Spinal cord (tissue), 10 donors: ENCODE results near the gene CLK4. TPM values are rescaled to one million over a fixed set of nuclear protein-coding genes. Genes with fewer than 3 reads are reported as not detected.

Experiments used
- DNase-seq, 6 donors: peaks; one replicate each; pipeline versions ENCODE4 v3.0.0 to v3.0.0-alpha.2; 2013 to 2015; ENCODE audit warnings: low spot score in 6 of 6, low read depth in 4 of 6
- H3K27ac ChIP-seq: one replicate; pipeline ENCODE4 v1.5.1; 2013; ENCODE audit warnings: low read depth, low read length, control low read depth
- H3K27me3 ChIP-seq: one replicate; pipeline ENCODE4 v1.6.1; 2013; ENCODE audit warnings: low read length; ENCODE audit not compliant: control insufficient read depth, insufficient read depth
- H3K36me3 ChIP-seq: one replicate; pipeline ENCODE4 v1.6.1; 2013; ENCODE audit warnings: low read length; ENCODE audit not compliant: control insufficient read depth, insufficient read depth
- H3K4me1 ChIP-seq: one replicate; pipeline ENCODE4 v1.6.1; 2013; ENCODE audit warnings: low read length; ENCODE audit not compliant: control insufficient read depth, insufficient read depth
- H3K4me3 ChIP-seq: one replicate; pipeline ENCODE4 v1.5.1; 2013; ENCODE audit warnings: low read depth, low read length, control low read depth
- H3K9me3 ChIP-seq: one replicate; pipeline ENCODE4 v1.6.1; 2013; ENCODE audit warnings: low read length; ENCODE audit not compliant: control insufficient read depth, insufficient read depth
- WGBS: methylation state at CpG from one replicate; pipeline ENCODE4 v1.1.5; 2013; ENCODE audit warnings: missing lambda C conversion rate; ENCODE audit not compliant: insufficient coverage; 5-methylcytosine and 5-hydroxymethylcytosine counted together
- polyA plus RNA-seq, 2 donors: library from polyadenylated mRNA; unstranded; fragments of 120-200 nt; gene quantifications; one replicate each; pipeline ENCODE4 v1.2.1, GENCODE V29; 2013; ENCODE audit not compliant: insufficient read length in 2 of 2
- total RNA-seq, 2 donors: library from RNA; depleted of rRNA in 1 of 2; stranded (reverse); fragments of 120-200 nt in 1 of 2; fragments of >200 nt in 1 of 2; gene quantifications; one replicate each; pipeline versions ENCODE4 v1.2.3 to v1.2.4, GENCODE V29; 2013 to 2014
- donor health status: healthy.

CLK4 gene
- total and polyA plus RNA-seq, 4 donors: 47.9 to 64.6 (median 55.2) TPM

DNA sequence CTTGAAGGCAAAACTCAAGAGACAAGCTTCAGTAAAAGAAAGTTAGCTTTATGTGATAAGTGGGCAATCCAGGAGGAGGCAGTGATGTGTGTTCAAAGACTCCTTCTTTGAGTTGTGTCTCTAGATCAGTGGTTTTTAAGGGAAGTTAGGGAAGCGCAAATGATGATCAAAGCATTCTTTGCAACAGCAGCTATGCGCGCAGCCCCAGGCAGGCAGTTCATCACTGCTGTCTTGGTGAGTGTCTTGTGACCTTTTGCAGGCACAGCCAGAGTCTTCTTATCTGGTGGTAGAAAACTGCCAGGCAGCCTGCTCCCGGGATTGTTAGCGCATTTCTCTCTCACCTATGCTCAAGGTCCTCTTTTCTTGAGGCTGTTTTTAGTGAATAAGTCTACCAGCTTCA lies 40.3 kb upstream of the CLK4 start:
- no peaks in the 10 kb centered on the region for H3K9me3 ChIP-seq
- H3K27ac ChIP-seq: no peak overlapping the region
- DNase-seq: peak in 1 of 6 donors; percentile 34
- H3K36me3 ChIP-seq: no peaks in the 10 kb centered on the region
- 25% methylated on average over 3 of the region's 5 CpGs for WGBS
- no peaks in the 10 kb centered on the region for H3K4me1 ChIP-seq
- H3K27me3 ChIP-seq: no peaks in the 10 kb centered on the region
- no peak overlapping the region for H3K4me3 ChIP-seq

DNA sequence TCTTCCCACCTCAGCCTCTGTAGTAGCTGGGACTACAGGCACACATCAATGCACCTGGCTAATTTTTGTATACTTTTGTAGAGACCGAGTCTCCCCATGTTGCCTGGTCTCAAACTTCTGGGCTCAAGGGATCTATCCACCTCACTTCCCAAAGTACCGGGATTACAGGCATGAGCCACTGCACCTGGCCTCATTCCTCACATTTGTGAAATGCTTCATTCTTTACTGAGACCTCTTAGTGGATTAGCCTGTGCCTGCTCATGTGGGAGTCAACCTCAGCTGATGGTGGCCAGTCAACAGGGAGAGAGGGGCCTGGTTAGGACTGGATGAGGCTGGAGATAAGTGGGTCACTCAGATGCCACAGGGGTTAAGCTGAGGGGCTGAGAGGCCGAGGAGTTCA lies 37.3 kb upstream of the CLK4 start:
- no peaks in the 10 kb centered on the region for H3K9me3 ChIP-seq
- no peaks in the 10 kb centered on the region for H3K4me1 ChIP-seq
- no peak for DNase-seq
- no peaks in the 10 kb centered on the region for H3K27me3 ChIP-seq
- no peak overlapping the region for H3K27ac ChIP-seq
- no peak overlapping the region for H3K4me3 ChIP-seq
- 85% methylated on average over 3 of the region's 3 CpGs for WGBS
- H3K36me3 ChIP-seq: no peaks in the 10 kb centered on the region

DNA sequence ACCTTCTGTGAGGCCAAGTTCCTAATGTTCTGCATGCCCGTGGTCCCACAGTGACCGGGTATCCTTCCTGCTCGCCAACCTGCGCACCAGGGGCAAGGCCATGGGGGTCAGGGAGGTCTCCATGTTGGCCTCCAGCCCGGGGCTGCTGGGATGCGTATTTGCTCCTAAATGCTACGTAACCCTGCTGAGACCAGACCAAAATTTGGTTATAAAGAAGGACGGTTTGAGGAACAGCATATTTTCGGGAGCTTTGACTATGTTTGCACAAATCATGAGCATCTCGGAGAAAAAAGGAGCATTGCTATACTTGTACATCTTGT lies 35.7 kb upstream of the CLK4 start:
- Histone ChIP-seq H3K4me1 (no peaks in the 10 kb centered on the region), H3K36me3 (no peaks in the 10 kb centered on the region), H3K27me3 (no peaks in the 10 kb centered on the region), H3K4me3 (no peak overlapping the region), H3K27ac (no peak overlapping the region), H3K9me3 (no peaks in the 10 kb centered on the region)
- 97% methylated on average over 8 of the region's 10 CpGs for WGBS
- no peak for DNase-seq

DNA sequence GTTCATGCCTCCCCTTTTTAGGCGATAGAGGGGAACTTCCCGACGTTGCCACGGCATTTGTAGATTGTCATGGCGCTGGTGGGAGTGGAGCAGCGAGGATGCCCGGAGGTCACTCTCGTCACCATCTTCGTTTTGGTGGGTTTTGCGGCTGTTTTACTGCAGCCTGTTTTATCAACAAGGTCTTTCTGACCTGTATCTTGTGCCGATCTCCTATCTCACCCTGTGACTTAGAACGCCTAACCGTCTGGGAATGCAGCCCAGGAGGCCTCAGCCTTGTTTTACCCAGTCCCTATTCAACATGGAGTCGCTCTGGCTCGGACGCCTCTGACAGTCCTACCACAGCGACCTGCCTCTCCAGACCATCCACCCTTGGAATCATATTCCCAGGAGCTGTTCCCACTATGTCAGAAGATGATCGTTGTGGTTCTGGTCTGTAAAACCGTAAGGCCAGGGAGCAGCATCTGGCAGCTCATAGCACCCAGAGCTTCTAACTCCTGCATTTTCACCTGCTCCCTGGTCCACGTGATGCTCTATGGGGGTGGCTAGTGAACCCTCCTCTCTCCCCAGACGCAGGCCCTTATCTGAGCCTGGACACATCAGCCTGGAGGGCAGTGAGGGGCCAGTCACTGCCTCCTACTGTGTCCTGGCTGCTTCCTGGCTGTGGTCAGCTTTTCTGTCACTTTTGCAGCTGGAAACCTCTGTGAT lies 35.1 kb upstream of the CLK4 start:
- no peak for DNase-seq
- 90% methylated on average over 19 of the region's 21 CpGs for WGBS
- Histone ChIP-seq H3K9me3 (no peaks in the 10 kb centered on the region), H3K27ac (no peak overlapping the region), H3K36me3 (no peaks in the 10 kb centered on the region), H3K4me3 (no peak overlapping the region), H3K4me1 (no peaks in the 10 kb centered on the region), H3K27me3 (no peaks in the 10 kb centered on the region)

DNA sequence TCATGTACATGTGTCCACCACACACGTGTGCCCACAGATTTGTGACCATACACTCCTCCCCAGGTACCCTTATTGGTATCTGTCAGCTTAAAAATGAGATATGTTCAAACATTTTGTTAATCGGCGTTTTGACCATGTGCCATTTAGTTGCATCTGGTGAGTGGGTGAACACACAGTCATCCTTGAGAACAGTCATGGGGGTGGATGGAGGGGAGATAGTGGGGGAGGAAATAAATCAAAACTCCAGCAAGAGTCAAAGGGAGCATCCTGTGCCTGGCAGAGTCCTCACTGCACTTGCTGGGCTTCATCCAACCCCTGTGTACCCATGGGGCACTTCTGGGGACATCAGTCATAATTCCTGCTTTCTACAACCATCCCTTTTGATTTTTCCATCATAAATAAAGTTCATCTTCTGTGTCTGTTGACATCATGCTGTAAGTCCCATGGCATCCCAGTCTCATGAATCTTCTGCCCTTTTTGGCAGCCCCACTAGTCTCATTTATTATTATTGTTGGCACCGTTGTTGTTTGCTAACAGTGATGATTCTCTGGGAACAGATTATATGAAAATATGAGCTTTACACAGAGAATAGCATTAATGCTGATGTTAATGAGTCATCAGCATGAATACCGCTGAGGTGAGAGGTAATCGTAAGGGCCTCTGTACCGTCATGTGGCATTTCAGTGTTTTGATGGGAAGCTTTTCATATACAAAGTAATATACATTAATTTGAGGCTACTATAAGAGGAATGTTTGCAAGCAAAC lies 24.4 kb upstream of the CLK4 start:
- H3K4me1 ChIP-seq: no peaks in the 10 kb centered on the region
- no peak for DNase-seq
- 96% methylated on average over 2 of the region's 7 CpGs for WGBS
- no peak overlapping the region for H3K27ac ChIP-seq
- no peaks in the 10 kb centered on the region for H3K27me3 ChIP-seq
- no peaks in the 10 kb centered on the region for H3K9me3 ChIP-seq
- no peak overlapping the region for H3K4me3 ChIP-seq
- no peaks in the 10 kb centered on the region for H3K36me3 ChIP-seq

DNA sequence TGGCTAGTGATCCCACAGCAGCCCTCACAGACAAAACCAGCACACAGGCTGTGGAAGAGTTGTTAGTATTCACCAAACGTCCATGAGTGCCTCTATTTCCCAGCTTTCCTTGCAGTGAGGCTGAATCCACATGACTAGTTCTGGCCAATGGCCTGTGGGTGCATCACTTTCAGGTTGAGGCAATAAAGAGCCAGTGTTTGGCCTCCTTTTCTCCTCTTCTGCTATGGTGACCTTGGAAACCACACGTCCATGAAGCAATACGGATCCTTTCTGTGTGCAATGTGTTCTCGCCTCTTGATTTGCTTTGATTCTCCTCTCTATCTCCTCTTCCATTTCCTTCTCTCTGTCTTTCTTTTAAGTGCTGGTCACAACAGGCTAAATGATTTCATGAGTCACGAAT lies 23.4 kb upstream of the CLK4 start:
- Histone ChIP-seq H3K36me3 (no peaks in the 10 kb centered on the region), H3K27ac (no peak overlapping the region), H3K4me3 (no peak overlapping the region), H3K27me3 (no peaks in the 10 kb centered on the region), H3K4me1 (no peaks in the 10 kb centered on the region), H3K9me3 (no peaks in the 10 kb centered on the region)
- DNase-seq: no peak
- WGBS: 71% methylated on average over 4 of the region's 5 CpGs

DNA sequence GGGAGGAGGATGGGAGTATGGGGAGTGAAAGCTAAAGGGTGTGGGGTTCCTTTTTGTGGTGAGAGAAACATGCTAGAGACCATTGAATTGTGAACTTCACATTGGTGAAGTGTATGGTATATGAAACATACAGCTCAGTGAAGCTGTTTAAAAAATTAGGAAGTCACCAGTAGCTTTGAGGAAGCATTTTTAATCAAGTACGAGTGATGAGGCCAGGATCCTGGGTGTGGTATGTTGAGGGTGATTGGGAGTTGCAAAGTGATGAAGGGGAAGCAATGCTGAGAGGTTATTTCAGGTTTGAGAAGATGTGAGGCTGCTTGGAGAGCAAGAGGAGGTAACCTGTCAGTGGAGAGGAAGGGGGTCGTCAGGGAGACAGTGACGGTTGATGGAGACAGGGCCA lies 22.7 kb upstream of the CLK4 start:
- H3K4me1 ChIP-seq: no peaks in the 10 kb centered on the region
- H3K9me3 ChIP-seq: no peaks in the 10 kb centered on the region
- no peaks in the 10 kb centered on the region for H3K27me3 ChIP-seq
- H3K4me3 ChIP-seq: no peak overlapping the region
- WGBS: 82% methylated on average over 3 of the region's 3 CpGs
- no peak overlapping the region for H3K27ac ChIP-seq
- DNase-seq: no peak
- no peaks in the 10 kb centered on the region for H3K36me3 ChIP-seq

DNA sequence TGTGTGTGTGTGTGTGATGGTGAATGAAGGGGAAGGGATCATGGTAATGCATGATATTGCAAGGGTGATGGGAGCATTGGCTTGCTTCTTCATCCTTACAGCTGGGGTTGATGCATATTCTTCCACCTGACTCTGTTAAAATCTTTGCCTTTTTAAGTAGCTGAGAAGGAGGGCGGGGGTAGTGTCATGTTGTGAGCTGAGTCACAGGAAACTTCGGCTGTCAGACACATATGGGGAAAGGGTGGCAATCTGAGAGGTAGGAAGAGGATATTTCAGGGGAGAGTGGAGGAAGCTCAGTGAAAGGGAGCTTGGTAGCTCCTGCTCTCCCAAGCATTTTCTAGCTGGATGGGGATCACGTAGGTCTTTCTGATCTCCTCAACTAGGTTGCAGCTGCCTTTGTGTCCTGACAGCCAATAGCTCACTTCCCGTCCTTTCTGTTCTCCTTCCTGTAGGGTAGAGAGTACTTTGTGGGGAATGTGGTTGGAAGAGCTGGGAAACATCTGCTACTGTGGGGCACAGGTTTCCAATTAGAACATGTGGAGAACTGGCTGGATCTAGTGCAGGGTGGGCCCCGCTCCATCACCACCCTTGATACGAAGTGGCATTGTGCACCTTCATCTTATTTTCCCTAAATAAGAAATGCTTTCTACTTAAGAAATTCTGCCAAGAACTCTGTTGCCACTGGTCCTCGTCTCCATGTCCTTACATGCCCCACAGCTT lies 18.1 kb upstream of the CLK4 start:
- no peak for DNase-seq
- Histone ChIP-seq H3K4me1 (no peaks in the 10 kb centered on the region), H3K4me3 (no peak overlapping the region), H3K27ac (no peak overlapping the region), H3K9me3 (no peaks in the 10 kb centered on the region), H3K27me3 (no peaks in the 10 kb centered on the region), H3K36me3 (no peaks in the 10 kb centered on the region)
- 69% methylated on average over 4 of the region's 7 CpGs for WGBS

DNA sequence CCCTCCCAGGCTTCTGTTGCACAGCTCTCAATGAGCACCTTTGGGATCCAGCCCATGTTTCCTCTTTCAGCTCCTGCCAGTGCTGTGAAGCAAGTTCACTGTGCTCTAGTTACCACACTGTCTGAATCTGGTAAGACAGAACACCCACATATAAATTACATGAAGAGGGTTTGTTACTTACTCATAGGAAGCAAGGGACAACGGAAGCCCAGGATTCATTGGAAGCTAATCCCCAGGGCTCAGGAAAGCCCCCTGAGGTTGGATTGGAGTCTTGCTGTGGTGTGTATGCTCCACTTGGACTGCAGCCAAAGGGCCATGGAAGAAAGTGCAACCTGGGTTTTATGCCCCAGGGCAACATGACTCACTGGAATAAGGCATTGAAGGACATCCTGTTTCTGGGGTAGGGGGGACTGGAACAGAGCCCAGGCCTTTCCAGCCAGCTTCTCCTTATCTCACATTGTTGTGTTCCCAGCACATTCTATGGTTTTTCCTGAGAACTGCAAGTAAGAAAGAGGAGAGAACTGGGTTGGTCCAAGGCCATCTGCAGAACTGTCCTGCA lies 15.6 kb upstream of the CLK4 start:
- 67% methylated on average over 1 of the region's 1 CpG for WGBS
- no peak overlapping the region for H3K4me3 ChIP-seq
- no peaks in the 10 kb centered on the region for H3K9me3 ChIP-seq
- no peak for DNase-seq
- no peaks in the 10 kb centered on the region for H3K4me1 ChIP-seq
- no peaks in the 10 kb centered on the region for H3K36me3 ChIP-seq
- H3K27ac ChIP-seq: no peak overlapping the region
- no peaks in the 10 kb centered on the region for H3K27me3 ChIP-seq
